ENCODE data around the gene MAJIN. TPM values are rescaled to one million over a fixed set of nuclear protein-coding genes. Genes with fewer than 3 reads are reported as not detected.

Gene MAJIN
- total and polyA plus RNA-seq, 2 experiments from 2014 or later: not detected

DNA sequence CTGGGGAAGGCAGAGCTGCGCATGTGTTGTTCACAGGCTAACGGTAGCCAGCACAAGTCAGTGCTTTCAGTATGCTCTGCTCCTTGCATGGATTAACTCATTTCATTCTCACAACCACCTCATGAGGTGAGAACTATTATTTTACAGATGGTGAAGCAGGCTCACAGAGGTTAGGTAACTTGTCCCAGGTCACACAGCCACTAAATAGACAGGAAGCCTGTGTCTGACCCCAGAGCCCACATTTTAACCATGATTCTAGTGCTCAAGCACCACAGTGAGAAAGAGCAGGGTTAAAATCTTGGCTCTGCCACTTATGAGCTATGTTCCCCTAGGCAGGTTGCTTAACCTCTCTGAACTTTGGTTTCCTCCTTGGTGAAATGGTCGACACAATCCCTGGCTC lies 49.1 kb upstream of the MAJIN start:
- Histone ChIP-seq H3K9me2 (ENCODE audit: insufficient read depth) (no peaks in the 10 kb centered on the region), H3K4me1 (ENCODE audit: insufficient read depth) (no peaks in the 10 kb centered on the region), H3K4me3 (no peak overlapping the region), H4K20me1 (replicated peaks; ENCODE audit: insufficient read depth) (0 out of 2 replicates have a peak, but pooled peaks cover 2% of the 10 kb centered on the region), H3K36me3 (ENCODE audit: insufficient read depth) (no peaks in the 10 kb centered on the region), H2AFZ (no peak overlapping the region), H3K79me2 (replicated peaks; ENCODE audit: insufficient read depth) (no peaks in the 10 kb centered on the region), H3K27ac (ENCODE audit: low read depth) (no peak overlapping the region), H3K4me2 (no peak overlapping the region), H3K27me3 (ENCODE audit: insufficient read depth) (no peaks in the 10 kb centered on the region), H3F3A (replicated peaks; ENCODE audit: low read depth) (no peaks in the 10 kb centered on the region)
- Mint-ChIP-seq H3K9me3 (no peaks in the 10 kb centered on the region; the same call in 2 of the 3 replicates), H3K4me1 (peaks cover 6% of the 10 kb centered on the region; the same call in 1 of the 3 replicates), H3K27me3 (ENCODE audit: insufficient read depth, low read depth, poor library complexity) (peaks cover 9% of the 10 kb centered on the region), H3K4me3 (no peak overlapping the region), H3K27ac (no peak overlapping the region), H3K36me3 (ENCODE audit: low read depth) (peaks cover 42% of the 10 kb centered on the region)
- no peak for DNase-seq (ENCODE audit: low spot score)
- no peak for ATAC-seq
- no peak for TF ChIP-seq EZH2 (IDR thresholded peaks at IDR 0.05; ENCODE audit: low read depth, unreplicated experiment)

DNA sequence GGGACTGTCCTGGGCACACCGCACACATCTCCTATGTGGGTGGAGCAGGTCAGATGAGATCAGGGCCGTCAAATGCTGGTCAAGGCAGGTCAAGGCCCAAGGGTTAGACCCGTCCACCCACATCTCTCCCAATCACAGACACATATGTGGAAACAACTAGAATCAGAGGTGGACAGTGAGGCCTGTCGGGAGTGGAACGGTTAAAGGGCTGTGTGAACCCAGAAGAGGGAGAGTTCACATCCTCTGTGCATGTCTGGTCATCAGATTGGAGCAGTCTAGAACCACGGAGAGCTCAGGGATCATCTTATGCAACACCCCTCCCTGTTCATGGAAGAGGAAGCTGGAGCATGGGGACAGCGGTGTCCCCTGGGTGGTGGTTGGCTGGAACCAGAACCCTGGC lies 47.9 kb upstream of the MAJIN start:
- Histone ChIP-seq H3K79me2 (replicated peaks; ENCODE audit: insufficient read depth) (peaks cover 10% of the 10 kb centered on the region; the same call in 1 of the 2 replicates), H4K20me1 (replicated peaks; ENCODE audit: insufficient read depth) (0 out of 2 replicates have a peak, but pooled peaks cover 2% of the 10 kb centered on the region), H3F3A (replicated peaks; ENCODE audit: low read depth) (0 out of 2 replicates have a peak, but pooled peaks cover 6% of the 10 kb centered on the region), H3K9me2 (ENCODE audit: insufficient read depth) (no peaks in the 10 kb centered on the region), H3K4me2 (no peak overlapping the region), H2AFZ (no peak overlapping the region), H3K36me3 (ENCODE audit: insufficient read depth) (no peaks in the 10 kb centered on the region), H3K4me1 (ENCODE audit: insufficient read depth) (no peaks in the 10 kb centered on the region; the same call in 1 of the 2 replicates), H3K4me3 (no peak overlapping the region), H3K27me3 (ENCODE audit: insufficient read depth) (no peaks in the 10 kb centered on the region), H3K27ac (ENCODE audit: low read depth) (no peak overlapping the region)
- Mint-ChIP-seq H3K4me1 (peaks cover 6% of the 10 kb centered on the region; the same call in 1 of the 3 replicates), H3K4me3 (no peak overlapping the region), H3K36me3 (ENCODE audit: low read depth) (peaks cover 42% of the 10 kb centered on the region), H3K27ac (no peak overlapping the region), H3K9me3 (no peaks in the 10 kb centered on the region; the same call in 2 of the 3 replicates), H3K27me3 (ENCODE audit: insufficient read depth, low read depth, poor library complexity) (peaks cover 8% of the 10 kb centered on the region)
- DNase-seq (ENCODE audit: low spot score) (no peak), ATAC-seq (no peak)
- TF ChIP-seq STAT1 (IDR thresholded peaks at IDR 0.05; ENCODE audit: unreplicated experiment) (no peak), CREB1 (CRISPR knock-in tag; IDR thresholded peaks at IDR 0.05; ENCODE audit: low read depth) (no peak), EZH2phosphoT487 (IDR thresholded peaks at IDR 0.05; ENCODE audit: unreplicated experiment) (no peak), ZNF331 (CRISPR knock-in tag; IDR thresholded peaks at IDR 0.05; ENCODE audit: low read depth) (no peak), NANOG (IDR thresholded peaks at IDR 0.05; ENCODE audit: borderline replicate concordance) (no peak), ZNF114 (CRISPR knock-in tag; IDR thresholded peaks at IDR 0.05) (no peak), EZH2 (IDR thresholded peaks at IDR 0.05; ENCODE audit: low read depth, unreplicated experiment) (no peak), POLR2AphosphoS5 (IDR thresholded peaks at IDR 0.05; ENCODE audit: low read depth) (no peak)
- TF ChIP-seq, protein P1, sequence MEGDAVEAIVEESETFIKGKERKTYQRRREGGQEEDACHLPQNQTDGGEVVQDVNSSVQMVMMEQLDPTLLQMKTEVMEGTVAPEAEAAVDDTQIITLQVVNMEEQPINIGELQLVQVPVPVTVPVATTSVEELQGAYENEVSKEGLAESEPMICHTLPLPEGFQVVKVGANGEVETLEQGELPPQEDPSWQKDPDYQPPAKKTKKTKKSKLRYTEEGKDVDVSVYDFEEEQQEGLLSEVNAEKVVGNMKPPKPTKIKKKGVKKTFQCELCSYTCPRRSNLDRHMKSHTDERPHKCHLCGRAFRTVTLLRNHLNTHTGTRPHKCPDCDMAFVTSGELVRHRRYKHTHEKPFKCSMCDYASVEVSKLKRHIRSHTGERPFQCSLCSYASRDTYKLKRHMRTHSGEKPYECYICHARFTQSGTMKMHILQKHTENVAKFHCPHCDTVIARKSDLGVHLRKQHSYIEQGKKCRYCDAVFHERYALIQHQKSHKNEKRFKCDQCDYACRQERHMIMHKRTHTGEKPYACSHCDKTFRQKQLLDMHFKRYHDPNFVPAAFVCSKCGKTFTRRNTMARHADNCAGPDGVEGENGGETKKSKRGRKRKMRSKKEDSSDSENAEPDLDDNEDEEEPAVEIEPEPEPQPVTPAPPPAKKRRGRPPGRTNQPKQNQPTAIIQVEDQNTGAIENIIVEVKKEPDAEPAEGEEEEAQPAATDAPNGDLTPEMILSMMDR (conservative IDR thresholded peaks at IDR 0.05; ENCODE audit: low read depth in 2 of 2): no peak
- TF ChIP-seq, protein P2, sequence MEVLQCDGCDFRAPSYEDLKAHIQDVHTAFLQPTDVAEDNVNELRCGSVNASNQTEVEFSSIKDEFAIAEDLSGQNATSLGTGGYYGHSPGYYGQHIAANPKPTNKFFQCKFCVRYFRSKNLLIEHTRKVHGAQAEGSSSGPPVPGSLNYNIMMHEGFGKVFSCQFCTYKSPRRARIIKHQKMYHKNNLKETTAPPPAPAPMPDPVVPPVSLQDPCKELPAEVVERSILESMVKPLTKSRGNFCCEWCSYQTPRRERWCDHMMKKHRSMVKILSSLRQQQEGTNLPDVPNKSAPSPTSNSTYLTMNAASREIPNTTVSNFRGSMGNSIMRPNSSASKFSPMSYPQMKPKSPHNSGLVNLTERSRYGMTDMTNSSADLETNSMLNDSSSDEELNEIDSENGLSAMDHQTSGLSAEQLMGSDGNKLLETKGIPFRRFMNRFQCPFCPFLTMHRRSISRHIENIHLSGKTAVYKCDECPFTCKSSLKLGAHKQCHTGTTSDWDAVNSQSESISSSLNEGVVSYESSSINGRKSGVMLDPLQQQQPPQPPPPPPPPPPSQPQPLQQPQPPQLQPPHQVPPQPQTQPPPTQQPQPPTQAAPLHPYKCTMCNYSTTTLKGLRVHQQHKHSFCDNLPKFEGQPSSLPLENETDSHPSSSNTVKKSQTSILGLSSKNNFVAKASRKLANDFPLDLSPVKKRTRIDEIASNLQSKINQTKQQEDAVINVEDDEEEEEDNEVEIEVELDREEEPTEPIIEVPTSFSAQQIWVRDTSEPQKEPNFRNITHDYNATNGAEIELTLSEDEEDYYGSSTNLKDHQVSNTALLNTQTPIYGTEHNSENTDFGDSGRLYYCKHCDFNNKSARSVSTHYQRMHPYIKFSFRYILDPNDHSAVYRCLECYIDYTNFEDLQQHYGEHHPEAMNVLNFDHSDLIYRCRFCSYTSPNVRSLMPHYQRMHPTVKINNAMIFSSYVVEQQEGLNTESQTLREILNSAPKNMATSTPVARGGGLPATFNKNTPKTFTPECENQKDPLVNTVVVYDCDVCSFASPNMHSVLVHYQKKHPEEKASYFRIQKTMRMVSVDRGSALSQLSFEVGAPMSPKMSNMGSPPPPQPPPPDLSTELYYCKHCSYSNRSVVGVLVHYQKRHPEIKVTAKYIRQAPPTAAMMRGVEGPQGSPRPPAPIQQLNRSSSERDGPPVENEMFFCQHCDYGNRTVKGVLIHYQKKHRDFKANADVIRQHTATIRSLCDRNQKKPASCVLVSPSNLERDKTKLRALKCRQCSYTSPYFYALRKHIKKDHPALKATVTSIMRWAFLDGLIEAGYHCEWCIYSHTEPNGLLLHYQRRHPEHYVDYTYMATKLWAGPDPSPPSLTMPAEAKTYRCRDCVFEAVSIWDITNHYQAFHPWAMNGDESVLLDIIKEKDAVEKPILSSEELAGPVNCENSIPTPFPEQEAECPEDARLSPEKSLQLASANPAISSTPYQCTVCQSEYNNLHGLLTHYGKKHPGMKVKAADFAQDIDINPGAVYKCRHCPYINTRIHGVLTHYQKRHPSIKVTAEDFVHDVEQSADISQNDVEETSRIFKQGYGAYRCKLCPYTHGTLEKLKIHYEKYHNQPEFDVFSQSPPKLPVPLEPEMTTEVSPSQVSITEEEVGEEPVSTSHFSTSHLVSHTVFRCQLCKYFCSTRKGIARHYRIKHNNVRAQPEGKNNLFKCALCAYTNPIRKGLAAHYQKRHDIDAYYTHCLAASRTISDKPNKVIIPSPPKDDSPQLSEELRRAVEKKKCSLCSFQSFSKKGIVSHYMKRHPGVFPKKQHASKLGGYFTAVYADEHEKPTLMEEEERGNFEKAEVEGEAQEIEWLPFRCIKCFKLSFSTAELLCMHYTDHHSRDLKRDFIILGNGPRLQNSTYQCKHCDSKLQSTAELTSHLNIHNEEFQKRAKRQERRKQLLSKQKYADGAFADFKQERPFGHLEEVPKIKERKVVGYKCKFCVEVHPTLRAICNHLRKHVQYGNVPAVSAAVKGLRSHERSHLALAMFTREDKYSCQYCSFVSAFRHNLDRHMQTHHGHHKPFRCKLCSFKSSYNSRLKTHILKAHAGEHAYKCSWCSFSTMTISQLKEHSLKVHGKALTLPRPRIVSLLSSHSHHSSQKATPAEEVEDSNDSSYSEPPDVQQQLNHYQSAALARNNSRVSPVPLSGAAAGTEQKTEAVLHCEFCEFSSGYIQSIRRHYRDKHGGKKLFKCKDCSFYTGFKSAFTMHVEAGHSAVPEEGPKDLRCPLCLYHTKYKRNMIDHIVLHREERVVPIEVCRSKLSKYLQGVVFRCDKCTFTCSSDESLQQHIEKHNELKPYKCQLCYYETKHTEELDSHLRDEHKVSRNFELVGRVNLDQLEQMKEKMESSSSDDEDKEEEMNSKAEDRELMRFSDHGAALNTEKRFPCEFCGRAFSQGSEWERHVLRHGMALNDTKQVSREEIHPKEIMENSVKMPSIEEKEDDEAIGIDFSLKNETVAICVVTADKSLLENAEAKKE (CRISPR knock-in tag; IDR thresholded peaks at IDR 0.05): no peak
